HG02588 (cell line): ENCODE data around the gene ZNF497.
A peak's percentile ranks its signal among the peaks of the same experiment; 100 is the strongest.

Experiments used
- ATAC-seq: cut with Tn5 transposase; IDR thresholded peaks from one replicate; pipeline ENCODE4 v1.9.1; 2021; ENCODE audit warnings: mild to moderate bottlenecking, moderate library complexity; ENCODE audit not compliant: unreplicated experiment

Gene ZNF497

DNA sequence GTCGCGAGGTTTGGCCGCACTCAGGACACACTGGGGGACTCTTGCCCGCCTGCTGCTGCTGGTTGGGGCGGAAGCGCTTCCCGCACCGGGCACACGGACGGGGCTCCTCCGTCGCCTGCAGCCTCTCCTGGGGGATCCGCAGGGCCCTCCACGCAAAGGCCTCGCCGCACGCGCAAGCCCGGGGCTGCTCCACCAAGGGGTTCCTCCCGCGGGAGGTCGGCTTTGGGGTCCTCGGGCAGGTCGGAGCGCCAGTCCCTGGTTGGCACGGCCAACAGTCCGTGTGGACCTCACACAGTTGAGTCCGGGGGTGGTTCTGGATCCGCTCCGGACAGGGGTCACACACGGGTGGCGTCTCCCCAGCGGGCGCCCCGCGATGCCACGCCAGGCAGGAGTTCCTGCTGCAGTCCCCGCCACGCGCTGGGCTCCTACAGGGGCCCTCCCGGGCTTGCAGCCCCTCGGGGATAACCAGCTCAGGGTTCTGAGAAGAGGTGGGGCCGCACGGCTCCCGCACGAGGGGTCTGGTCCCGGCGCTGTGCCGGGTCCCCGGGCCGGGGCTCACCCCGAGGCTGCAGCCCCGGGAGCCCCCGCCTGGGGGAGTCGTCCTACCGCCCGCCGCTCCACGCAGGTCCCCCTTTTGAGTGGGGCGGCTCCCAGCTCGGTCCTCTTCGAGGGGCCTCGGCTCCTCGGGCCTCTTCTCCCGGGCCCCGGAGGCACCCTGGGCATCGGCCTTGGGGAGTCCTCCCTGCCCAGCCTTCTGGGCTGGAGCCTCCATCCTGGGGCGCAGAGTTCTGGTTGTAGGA, 6.2 kb upstream of the ZNF497 start:
- no peak for ATAC-seq

DNA sequence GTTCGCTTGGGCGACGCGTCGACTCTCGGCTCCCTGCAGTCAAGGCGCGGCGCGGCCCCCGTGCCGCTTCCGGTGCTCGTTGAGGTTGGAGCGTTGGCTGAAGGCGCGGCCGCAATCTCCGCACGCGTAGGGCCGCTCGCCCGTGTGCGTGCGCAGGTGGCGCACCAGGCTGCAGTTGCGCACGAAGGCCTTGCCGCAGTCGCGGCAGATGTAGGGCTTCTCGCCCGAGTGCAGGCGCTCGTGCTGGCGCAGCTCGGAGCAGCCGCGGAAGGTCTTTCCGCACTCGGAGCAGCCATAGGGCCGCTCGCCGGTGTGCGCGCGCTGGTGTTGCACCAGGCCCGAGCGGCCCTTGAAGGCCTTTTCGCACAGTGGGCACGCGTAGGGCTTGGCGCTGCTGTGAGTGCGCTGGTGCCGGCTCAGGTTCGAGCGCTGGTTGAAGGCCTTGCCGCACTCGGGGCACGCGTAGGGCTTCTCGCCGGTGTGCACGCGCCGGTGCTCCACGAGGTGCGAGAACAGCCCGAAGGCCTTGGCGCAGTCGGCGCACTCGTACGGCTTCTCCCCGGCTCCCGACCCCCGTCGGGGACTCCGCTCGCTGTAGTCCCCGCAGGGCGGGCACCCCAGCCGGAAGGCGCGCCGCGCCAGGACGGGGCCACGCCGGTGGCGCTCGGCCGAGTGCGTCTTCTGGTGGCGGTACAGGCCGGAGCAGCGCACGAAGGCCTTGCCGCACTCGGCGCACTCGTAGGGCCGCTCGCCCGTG, 5.3 kb upstream of the ZNF497 start:
- ATAC-seq = no peak

DNA sequence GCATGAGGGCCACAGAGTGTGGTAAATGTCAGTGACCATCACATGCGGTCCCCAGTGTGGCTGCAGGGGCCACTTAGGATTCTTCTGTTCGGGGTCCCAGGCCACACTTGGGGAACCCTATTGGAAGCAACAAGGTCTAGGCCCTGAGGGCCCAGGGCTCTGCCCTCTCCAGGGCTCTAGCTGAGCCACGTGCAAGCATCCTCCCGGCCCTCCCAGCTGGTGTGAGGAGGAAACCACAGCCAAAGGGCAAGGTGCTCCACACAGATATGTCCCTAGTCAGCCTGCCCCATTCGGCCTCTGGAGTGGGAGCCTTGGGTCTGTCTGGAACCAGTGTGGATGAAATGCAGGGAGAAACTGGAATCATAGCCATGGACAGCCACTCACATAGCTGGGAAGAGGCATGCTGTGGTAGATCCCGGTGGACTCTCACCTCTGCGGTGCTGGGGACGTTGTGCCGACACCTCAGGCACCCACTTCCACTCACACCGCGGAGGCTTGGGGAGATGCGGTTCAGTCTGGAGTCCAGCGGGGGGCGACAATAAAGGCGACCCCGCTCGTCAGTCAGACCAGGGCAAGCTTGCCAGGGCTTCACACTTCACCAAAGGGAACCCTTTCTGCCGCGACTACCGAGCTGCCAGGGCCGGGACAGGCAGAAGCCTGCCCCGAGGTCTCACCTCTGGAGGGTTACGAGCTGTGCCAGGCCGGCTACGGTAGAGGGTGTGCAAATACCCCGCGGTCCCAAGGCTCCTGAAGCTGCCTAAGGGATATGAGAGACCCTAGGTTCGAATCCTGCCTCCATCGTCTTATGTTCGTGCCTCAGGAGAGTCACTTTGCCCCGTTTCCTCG, 4.3 kb upstream of the ZNF497 start:
- no peak for ATAC-seq

DNA sequence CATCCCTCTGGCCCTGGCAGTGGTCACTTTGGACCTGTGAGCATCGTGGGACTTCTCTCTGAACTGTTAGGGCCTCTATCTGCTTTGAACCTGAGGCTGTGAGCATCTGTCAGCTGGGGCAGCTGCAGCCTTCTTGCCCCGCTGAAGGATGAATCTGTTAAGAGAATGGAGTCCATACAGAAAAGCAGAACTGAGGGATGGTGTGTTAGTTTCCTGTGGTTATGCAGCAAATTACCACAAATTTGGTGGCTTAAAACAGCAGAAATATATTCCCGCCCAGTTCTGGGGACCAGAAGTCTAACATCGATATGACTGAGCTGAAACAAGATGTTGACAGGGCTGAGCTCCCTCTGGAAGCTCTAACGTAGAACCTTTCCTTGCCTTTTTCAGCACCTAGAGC, 1.6 kb upstream of the ZNF497 start:
- ATAC-seq = no peak

DNA sequence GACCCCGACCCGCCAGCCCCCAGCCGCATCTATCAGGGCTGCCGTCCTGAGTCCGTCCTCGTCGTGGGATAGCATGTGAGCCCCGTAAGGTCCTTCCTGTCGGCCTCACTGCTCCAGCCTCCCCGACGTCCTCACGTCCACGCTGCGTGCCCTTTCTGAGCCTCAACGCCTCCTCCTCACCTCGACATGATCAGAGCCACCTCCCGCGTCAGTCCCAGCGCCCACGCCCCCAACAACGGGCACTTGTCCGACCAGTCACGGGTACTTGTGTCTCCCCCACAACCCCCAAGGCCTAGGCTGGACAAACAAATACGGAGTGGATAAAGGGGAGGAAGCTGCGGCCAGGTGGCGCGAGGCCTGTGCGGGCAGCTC, 665 bp downstream of the ZNF497 start:
- peak; percentile 2 for ATAC-seq

DNA sequence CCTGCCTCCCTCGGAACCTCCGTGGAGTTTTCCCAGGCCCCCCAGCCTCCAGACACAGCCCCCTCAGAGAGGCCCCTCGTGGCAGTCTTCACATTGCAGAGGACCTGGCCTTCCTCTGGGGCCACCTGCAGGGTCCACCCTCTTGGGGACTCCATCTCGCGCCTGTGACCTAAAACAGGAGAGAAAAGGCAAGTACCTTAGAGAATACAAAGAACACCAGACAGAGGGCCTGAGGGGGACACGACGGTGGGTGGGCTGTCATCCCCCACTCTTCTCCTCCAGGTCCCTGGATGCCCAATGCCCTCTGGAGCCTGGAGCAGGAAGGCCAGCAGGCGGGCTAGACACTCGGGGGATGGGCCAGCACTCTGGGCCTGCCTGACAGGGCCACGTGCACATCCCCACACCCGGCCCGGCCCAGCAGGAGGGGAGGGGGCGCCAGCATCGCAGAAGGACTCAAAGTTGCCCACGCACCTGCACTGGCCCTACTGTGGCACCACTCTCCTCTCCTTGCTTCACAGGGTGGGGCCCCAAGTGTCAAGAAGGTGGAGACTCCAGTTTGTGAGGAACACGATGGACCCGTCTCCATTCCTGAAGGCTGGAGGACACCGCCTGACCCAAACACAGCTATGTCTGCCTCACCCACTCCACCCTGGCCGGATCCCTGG, 4.9 kb downstream of the ZNF497 start:
- ATAC-seq = no peak

DNA sequence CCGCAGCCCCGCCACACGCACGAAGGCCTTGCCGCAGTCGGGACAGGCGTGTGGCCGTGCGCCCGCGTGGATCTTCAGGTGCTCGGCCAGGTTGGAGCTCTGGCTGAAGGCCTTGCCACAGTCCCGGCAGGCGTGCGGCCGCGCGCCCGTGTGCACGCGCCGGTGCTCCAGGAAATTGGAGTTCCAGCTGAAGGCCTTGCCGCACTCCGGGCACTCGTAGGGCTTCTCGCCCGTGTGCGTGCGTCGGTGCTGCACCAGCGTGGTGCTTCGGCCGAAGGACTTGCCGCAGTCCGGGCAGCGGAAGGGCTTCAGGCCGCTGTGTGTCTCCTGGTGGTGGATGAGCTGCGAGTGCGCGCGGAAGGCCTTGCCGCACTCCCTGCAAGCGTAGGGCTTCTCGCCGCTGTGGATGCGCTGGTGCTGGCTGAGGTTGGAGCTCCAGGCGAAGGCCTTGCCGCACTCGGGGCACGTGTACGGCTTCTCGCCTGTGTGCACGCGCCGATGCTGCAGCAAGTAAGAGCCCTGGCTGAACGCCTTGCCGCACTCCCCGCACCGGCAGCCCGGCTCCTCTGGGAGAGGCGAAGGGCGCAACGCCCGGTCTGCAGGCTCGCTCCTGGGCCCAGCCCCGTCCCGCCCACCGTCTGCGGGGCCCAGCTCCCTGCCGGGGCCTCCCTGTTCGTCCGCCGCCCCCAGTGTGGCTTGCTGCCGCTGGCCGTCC, 5.6 kb downstream of the ZNF497 start:
- no peak for ATAC-seq

DNA sequence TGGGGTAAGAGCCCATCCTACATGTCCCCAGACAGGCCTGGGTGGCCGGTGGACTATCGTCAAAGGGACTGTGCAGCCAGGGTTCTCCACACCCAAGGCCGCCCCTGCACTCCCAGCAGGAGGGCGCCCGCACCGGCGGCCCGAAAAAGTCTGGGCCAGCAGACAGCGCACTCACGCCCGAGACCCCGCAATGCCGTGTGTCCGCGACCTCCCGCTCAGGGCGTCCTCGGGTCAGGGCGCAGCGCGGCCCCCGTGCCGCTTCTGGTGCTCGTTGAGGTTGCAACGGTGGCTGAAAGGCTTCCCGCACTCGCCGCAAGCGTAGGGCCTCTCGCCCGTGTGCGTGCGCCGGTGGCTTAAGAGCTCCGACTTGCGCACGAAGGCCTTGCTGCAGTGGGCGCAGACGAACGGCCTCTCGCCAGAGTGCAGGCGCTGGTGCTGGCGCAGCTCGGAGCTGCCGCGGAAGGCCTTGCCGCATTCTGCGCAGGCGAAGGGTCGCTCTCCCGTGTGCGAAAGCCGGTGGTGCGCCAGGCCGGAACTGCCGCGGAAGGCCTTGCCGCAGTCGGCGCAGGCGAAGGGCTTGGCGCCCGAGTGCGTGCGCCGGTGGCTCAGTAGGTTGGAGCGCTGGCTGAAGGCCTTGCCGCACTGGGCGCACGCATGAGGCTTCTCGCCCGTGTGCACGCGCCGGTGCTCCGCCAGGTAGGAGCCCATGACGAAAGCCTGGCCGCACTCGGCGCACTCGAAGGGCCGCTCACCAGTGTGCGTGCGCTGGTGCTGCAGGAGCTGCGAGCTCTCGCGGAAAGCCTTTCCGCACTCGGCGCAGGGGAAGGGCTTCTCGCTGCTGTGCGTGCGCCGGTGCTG, 6.4 kb downstream of the ZNF497 start:
- ATAC-seq = no peak

DNA sequence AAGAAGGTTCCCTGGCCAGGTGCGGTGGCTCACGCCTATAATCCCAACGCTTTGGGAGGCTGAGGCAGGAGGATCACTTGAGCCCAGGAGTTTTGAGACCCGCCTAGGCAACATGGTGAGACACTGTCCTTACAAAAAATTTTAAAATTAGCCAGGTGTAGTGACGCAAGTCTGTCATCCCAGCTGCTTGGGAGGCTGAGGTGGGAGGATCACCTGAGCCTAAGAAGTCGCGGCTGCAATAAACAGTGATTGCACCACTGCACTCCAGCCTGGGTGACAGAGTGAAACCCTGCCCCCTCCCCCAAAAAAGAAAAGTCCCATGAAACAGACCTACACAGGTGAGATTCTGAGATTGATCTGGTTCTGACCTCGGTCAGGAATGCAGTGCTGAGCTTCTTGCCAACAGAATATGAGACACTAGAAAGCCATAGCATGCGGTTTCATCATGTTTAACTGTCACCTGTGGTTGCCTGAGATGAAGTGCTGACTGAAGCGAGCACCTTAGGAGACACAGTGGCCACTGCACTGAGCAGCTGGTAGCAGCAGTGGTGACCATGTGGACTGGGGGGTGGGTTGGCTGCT, 7.2 kb downstream of the ZNF497 start:
- ATAC-seq = no peak

DNA sequence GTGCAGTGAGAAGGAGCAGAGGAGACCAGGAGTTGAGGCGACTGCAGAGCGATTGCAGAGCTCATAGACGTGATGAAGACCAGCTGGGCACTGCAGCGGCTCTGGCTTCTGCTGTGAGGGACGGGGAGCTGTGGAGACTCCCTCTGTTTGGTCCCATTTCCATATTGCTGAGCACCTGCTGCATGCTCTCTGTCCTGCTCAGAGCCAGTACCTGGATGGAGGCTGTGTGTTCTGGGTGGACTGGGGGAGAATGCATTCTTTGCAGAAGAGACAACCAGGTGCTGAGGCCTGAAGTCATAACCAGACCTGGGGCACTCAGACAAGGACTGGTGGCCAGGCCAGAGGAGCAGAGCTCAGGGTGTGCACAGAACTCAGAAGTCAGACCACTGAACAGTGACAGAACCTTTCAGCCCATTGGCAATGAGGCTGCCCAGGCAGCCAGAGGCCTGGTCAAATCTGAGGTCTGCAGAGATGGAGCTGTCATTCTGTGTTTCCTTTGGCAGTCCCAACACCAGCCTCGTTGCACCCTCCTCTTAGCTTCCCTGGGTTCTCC, 8.0 kb downstream of the ZNF497 start:
- ATAC-seq = no peak

DNA sequence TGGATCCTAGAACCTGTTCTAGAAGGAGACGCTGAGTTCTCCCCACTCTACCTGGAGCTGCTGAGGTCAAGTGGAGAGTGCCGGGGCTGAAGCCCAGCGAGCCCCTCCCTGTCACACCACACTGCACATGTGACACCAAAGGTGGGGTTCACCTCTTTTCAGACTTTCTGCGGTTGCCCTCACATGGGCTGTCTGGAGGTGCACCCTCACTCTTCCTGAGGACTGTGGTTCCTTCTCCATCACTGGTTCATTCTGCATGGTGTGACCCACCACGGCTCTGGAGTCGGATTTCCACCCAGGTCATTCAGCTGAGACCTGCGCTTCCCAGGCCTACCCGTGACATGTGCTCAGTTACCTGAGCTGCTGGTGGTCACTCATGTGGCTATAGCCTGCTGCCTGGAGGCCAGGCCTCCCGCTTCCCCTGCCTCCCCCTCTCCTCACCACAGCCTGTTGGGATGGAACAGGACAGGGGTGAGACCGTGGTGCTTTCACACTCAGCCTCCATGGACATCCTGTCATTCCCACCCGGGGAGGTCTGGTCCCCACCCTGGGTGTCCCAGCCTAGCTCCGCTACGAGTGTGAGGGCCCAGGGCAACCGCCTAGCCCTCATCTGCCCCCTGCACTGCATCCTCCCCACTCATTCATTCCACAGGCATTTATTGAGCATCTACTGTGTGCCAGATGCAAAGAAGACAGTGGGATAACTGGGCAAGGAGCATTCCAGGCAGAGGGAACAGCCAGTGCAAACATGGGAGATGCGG, 8.7 kb downstream of the ZNF497 start:
- ATAC-seq = no peak

DNA sequence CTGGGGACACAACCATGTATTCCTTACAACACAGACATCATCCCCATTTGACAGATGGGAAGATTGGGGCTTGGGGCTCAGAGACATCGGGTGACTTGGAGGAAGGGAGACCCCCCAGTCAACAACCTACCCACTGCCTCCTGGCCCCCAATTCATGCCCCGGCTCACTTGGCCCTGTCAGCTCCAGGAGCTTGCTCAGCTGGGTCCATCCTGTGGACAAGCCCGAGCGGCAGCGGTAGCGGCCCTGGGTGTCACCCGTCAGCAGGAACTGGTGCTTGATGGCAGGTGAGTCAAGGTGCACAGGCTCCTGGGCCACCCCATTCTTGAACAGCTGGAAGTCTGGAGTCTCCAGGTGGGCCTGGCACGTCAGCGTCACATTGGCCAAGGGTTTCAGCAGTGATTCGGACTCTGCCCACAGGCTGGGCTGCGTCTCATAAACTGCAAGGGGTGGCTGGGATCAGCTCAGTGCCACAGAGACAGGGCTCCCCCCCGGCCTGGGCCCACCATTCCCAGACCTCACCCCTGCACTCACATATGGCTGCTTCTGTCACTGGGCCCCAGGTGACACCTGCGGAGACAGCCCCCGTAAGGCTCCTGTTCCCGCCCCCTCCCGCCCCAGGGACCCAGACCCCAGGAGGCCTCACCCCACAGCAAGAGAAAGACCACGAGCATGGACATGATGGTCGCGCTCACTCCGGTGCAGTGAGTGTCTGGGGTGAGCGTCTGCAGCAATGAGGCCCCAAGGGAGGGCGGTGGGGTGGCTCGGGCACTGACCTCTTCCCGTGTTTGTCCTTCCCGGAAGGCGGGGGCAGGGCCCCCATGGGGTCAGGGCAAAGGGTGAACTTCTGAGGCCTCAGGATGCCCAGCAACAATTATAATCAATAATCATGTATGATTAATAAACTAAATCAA, 9.5 kb downstream of the ZNF497 start, which contains the start of gene A1BG:
A1BG (minus strand) TSS at position 733 of the 912 bp plus-strand sequence; CDS start at position 678, 55 bp downstream.
- no peak for ATAC-seq

DNA sequence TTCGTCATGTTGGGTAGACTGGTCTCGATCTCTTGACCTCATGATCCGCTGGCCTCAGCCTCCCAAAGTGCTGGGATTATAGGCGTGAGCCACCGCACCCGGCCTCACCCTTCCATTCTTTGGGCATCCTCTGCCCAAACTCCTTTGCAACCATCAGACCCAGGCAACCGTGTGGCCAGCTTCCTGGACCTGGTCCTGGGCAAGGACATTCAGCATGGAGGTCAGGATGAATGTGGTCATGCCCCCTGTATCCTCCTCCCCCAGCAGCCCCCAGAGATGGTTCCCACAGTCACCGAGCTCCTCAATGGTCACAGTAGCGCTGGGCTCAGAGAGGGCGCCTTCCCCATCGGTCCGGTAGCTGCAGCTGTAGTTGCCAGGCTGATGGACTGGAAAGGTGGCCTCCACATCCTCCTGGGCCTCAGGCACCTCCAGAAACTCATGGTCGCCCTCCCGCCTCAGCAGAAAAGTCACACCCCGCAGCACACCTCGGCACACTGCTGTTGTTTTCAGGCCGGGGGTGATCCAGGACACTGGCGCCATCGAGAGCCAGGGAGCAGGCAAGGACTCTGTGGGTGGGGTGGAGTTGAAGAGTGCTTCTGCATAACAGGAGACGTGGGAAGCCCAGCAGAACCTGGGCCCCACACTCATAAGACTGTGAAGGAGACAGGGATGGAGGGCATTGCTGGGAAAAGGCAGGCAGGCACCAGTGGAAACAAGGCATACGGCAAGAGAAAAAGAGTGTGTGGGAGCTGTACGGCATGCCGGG, 10.4 kb downstream of the ZNF497 start:
- no peak for ATAC-seq

DNA sequence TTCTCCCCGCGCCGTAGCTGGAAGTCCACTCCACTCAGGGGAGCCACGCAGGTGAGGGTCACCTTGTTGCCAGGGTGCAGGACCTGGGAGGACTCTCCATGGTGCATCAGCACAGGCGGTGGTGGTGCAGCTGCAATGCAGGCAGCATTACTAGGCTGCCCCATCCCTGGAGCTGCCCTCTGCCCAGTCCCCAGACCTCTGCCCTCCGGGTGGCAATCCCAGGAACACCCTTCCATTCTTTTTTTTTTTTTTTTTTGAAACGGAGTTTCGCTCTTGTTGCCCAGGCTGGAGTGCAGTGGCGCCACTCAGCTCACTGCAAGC, 11.0 kb downstream of the ZNF497 start:
- no peak for ATAC-seq

DNA sequence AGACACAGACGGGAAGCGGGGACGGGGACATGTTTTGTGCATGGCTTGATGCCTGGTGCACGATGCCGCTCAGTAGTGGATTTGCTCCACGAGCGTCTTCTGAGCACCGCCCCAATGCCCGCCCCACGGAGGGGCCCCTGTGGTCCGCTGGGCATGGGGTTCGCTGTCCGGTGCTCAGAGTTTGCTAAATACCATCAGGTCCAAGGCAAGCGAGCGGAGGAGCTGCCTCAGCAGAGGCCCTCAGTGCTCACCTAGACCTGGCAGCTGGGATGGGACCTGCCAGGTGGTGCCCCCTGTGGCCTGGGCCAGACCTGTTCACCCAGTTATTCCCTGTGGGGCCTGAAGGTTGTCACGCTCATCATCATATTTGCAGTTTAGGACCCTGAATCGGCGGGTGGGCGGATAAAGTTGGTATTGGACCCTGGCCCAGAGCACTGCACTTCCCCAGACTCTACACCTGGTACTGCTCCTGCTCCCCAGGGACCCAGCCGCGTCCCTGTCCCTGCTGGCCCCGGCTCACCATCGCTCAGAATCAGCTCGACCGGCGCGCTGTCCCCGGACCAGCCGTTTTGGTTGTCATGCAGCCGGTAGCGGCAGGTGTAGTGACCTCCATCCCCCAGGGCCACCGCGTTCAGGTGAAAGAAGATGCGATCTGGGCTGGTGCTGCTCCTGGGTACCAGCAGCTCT, 11.5 kb downstream of the ZNF497 start:
- no peak for ATAC-seq
